GM21526 (cell line): ENCODE data around the gene MDM2.
"Not testable (repeated sequence)": the region's sequence is repeated elsewhere in the genome, so short reads cannot be mapped to it uniquely, and the experiment has no call there.

Experiments
- ATAC-seq: cut with Tn5 transposase; IDR thresholded peaks from one replicate; pipeline ENCODE4 v1.9.1; 2021; ENCODE audit warnings: moderate library complexity; ENCODE audit not compliant: unreplicated experiment, low FRiP score

MDM2 gene

DNA sequence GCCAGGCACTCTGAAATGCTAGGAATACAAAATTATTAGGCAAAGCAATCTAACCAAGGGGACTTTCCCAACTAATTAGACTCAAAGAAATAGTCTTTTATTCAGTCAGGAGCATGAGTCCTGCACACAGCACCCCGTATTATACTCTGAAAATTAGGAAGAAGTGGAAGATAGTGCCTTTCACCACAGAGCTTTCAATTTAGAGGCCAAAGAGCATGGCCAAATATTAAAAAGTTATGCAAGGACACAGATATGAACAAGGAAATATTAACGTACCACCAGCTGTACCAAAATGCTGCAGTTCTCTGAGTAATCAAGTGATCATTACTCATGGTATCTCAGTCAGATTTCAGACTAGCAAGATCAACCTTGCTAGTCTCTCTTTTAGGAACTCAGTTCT lies 22.6 kb upstream of the MDM2 start:
- ATAC-seq = no peak

DNA sequence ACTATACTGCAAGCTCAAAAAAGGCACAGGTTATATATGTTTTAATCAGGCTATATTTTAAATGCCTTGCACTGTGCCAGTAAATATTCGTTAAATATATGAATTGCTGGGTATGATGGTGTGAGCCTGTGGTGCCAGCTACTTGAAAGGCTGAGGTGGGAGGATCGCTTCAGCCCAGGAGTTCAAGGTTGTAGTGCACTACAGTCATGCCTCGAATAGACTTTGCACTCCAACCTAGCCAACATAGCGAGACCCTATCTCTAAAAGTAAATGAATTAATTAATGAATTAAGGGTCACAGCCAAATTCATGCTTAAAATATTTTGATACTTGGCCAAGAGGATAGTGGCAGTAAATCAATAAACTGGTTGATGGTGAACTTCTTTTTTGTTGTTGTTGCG lies 22.2 kb upstream of the MDM2 start:
- ATAC-seq = no peak

DNA sequence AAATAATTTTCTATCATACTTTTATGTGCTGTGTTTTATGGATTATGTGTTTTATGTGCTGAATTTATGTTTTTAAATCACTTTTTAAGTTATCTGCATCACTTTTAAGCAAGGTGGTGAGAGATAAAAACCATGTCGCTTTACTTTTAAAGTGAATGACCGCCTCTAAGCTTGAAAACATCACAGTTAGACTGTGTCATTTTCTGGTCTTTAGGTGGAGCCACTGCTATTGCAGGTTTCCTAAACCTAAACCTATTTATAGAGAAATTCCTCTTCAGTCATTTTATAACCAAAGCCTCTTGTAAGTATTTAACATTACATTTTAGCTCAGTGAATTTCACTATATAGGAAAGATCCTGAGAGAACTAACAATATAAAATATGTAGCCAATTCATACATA lies 21.0 kb upstream of the MDM2 start:
- ATAC-seq = no peak

DNA sequence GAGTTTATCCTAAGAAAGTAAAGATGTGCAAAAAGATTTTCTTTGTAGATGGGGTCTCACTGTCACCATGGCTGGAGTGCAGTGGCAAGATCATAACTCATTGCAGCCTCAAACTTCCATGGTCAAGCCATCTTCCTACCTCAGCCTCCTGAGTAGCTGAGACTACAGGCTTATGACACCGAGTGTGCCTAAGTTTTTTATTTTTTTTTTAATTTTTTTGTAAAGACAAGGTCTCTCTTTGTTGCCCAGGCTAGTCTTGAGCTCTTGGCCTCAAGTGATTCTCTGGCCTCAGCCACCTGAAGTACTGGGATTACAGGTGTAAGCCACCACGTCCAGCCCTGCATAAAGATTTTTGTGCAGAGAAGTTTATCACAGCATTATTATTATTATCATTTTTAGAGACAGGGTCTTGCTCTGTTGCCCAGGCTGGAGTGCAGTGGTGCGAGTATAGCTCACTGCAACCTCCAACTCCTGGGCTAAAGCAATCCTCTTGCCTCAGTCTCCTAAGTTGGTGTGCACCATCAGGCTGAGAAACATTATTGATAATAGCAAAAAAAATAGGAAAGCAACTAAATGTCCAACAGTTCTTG lies 19.3 kb upstream of the MDM2 start:
- ATAC-seq = no peak

DNA sequence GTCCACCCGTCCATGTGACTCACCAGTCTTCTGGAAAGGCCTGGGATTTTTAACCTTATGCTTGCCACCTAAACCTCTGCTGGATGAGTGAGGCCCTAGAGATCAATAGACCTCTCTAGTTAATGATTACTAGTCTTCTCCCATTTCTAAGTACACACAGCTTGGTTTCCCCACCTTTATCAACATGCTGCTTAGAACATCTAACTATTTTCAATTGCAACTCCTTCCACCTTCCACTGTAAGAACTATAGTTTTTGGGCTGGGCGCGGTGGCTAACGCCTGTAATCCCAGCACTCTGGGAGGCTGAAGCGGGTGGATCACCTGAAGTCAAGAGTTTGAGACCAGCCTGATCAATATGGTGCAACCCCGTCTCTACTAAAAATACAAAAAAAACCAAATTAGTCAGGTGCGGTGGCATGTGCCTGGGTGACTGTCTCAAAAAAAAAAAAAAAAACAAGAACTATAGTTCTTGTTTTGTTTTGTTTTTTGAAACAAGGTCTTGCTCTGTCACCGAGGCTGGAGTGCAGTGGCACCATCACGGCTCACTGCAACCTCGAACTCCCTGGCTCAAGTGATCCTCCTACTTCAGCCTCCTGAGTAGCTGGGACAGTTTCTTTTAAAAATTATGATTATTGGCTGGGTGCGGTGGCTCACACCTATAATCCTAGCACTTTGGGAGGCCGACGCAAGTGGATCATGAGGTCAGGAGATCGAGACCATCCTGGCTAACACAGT lies 18.7 kb upstream of the MDM2 start:
- ATAC-seq = no peak

GRCh38 chr12:68790081-68790951 lies 17.7 kb upstream of the MDM2 start:
- no peak for ATAC-seq

DNA sequence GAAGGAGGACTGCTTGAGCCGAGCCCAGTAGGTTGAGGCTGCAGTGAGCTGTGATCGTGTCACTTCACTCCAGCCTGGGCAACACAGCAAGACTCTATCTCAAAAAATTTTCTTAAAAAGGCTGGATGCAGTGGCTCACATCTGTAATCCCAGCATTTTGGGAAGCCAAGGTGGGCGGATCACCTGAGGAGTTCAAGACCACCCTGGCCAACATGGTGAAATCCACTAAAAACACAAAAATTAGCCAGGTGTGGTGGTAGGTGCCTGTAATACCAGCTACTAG lies 17.1 kb upstream of the MDM2 start:
- ATAC-seq = no peak

DNA sequence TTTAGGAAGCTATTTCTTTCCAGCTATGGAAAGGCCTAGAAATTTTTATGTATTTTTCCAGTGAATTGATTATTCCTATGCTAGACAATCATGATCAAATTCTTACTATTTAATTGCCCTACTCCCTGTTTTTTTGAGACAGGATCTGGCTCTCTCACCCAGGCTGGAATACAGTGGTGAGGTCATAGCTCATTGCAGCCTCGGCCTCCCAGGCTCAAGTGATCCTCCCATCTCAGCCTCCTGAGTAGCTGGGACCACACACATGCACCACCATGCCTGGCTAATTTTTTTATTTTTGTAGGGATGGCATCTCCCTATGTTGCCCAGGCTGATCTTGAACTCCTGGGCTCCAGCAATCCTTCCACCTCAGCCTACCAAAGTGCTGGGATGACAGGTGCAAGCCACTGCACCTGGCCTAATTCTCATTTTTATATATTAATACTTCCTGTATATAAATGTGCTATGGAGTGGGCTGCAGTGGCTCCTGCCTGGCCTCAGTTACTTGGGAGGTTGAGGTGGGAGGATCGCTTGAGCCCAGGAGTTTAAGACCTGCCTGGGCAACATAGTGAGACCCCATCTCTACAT lies 16.0 kb upstream of the MDM2 start:
- ATAC-seq = no peak

- ATAC-seq = peak; percentile 84
These were observed 15.0 kb upstream of the MDM2 start for GRCh38 chr12:68792952-68793351.

- no peak for ATAC-seq
These were observed 14.5 kb upstream of the MDM2 start for GRCh38 chr12:68793436-68793835.

- no peak for ATAC-seq
These were observed 13.9 kb upstream of the MDM2 start for GRCh38 chr12:68793975-68794652.

- ATAC-seq = no peak
These were observed 13.2 kb upstream of the MDM2 start for GRCh38 chr12:68794653-68795251.

GRCh38 chr12:68796399-68796798 lies 11.6 kb upstream of the MDM2 start:
- ATAC-seq = no peak

DNA sequence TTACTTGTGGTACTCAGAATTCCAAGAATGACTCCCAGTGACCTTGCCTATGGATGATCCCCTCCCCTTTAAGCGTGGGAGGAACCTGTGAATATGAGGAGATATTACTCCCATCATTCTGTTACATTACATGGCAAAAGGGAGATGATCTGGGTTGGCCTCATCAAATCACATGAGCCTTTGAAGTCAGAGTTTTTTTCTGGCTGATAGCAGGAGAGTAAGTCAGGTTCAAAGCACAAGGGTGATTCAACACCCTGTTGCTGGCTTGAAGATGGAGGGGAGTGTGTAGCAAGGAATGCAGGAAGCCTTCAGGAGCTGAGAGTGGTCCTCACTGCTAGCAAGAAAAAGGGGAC lies 9.1 kb upstream of the MDM2 start:
- ATAC-seq = no peak

GRCh38 chr12:68800294-68800693 lies 7.7 kb upstream of the MDM2 start:
- no peak for ATAC-seq

DNA sequence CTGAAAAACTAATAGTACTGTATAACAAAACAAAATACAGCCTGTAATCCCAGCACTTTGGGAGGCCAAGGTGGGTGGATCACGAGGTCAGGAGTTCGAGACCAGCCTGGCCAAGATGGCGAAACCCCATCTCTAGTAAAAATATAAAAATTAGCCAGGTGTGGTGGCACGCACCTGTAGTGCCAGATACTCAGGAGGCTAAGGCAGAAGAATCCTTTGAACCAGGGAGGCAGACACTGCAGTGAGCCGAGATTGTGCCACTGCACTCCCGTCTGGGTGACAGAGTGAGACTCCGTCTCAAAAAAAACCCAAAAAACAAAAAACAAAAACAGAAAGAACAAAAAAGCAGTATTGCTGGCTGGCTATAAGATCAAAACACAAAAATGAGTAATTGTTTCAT lies 6.9 kb upstream of the MDM2 start:
- not testable (repeated sequence) for ATAC-seq

DNA sequence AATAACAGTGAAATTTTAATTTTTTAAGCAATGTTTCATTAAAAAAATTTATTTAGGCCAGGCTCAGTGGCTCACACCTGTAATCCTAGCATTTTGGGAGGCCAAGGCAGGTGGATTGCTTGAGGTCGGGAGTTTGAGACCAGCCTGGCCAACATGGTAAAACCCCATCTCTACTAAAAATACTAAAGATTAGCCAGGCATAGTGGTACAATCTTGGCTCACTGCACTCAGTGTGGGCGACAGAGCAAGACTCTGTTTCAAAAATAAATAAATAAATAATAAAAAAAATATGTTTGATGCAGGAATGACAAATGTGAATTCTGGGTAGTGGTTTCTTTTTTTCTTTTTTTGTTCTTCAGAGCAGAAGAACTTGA lies 5.6 kb upstream of the MDM2 start:
- not testable (repeated sequence) for ATAC-seq

GRCh38 chr12:68802911-68803651 lies 4.9 kb upstream of the MDM2 start:
- ATAC-seq = not testable (repeated sequence)

DNA sequence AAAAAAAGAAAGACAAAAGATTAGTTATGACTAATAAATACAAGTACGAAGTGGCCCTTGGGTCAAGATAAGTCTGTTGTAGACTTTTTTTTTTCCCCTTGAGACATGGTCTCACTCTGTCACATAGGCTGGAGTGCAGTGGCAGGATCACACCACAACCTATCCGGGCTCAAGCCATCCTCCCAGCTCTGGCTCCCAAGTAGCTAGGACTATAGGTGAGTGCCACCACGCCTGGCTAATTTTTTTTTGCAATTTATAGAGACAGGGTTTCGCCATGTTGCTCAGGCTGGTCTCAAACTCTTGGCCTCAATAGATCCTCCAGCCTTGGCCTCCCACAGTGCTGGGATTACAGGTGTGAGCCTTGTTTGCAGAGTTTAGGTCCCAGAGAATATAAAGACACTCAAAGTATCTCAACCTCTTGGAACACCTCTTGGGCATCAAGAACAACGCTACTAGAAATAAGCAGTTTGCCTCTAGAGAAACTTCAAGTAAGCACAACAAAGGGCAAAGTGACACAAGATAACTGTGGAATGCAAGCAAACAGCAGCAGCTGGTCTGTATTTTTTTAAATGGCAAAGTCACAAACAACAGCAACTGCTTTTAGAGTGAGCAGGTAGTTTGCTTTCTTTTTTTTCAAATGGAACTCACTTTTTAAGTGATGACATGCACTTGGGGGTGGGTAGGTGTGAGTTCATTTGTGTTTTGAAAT lies 3.9 kb upstream of the MDM2 start:
- ATAC-seq = no peak
